A549 (cell line): ENCODE results near the gene PLD6. TPM values are rescaled to one million over a fixed set of nuclear protein-coding genes. Genes with fewer than 3 reads are reported as not detected.
A peak's percentile ranks its signal among the peaks of the same experiment; 100 is the strongest.

Source experiments
- ATAC-seq, 2 experiments: fragments of 200-7000 bp in 1 of 2; fragments of >200 bp in 1 of 2; cut with Nextera tagmentation in 1 of 2; cut with Tn5 transposase in 1 of 2; 3 replicates each; pipeline versions ENCODE4 v1.8.0 to v1.9.1; 2018 to 2020; ENCODE audit warnings: mild to moderate bottlenecking in 1 of 2, moderate library complexity in 1 of 2
- CTCF ChIA-PET: fragments of 300-600 bp; sonication (Branson Sonifier 250); formaldehyde crosslinking; extraction: SDS; loops from one replicate; lab custom pipeline; 2021; ENCODE audit warnings: antibody characterized with exemption, inconsistent platforms; lab: Yijun Ruan, JAX
- POLR2A ChIA-PET: fragments of 350-600 bp; formaldehyde crosslinking; extraction: SDS; loops from one replicate; lab custom pipeline; 2021; ENCODE audit warnings: antibody characterized with exemption, inconsistent platforms; lab: Yijun Ruan, JAX
- DNase-seq, 2 experiments: peaks; one replicate each; pipeline versions ENCODE4 v3.0.0 to v3.0.0-alpha.2; 2011 to 2016; ENCODE audit warnings: low read depth in 1 of 2, low spot score in 1 of 2
- FAIRE-seq: peaks from 2 replicates; lab custom pipeline; 2011; peaks lifted over from hg19 to GRCh38; lab: Jason Lieb, UNC
- H3K27ac ChIP-seq, 2 experiments: fragments of >200 bp; sonication (Bioruptor Twin); formaldehyde crosslinking; 3 replicates each; pipeline ENCODE4 v1.5.1; 2016 to 2017
- H3K4me1 ChIP-seq: fragments of >200 bp; sonication (Bioruptor Twin); formaldehyde crosslinking; 3 replicates; pipeline ENCODE4 v1.6.1; 2016
- H3K4me2 ChIP-seq: fragments of >200 bp; sonication (Bioruptor Twin); formaldehyde crosslinking; 3 replicates; pipeline ENCODE4 v1.6.1; 2016
- H3K4me3 ChIP-seq: fragments of >200 bp; sonication (Bioruptor Twin); formaldehyde crosslinking; 3 replicates; pipeline ENCODE4 v1.5.1; 2016
- H3K9me3 ChIP-seq: fragments of >200 bp; sonication (Bioruptor Twin); formaldehyde crosslinking; 3 replicates; pipeline ENCODE4 v1.6.1; 2016
- CBX2 ChIP-seq: fragments of 200-600 bp; sonication (generic); IDR thresholded peaks from 2 replicates; pipeline ENCODE4 v1.6.1; 2016; ENCODE audit warnings: low read depth, mild to moderate bottlenecking, borderline replicate concordance
- EHF ChIP-seq: fragments of 250-450 bp; sonication (Bioruptor Pico); IDR thresholded peaks from 2 replicates; pipeline ENCODE4 v1.5.0; 2020; ENCODE audit warnings: mild to moderate bottlenecking
- EHMT2 ChIP-seq: fragments of 200-600 bp; sonication (generic); IDR thresholded peaks from 2 replicates; pipeline ENCODE4 v1.6.1; 2016; ENCODE audit warnings: antibody characterized with exemption, low read depth, mild to moderate bottlenecking, moderate library complexity
- EP300 ChIP-seq, 2 experiments: fragments of >200 bp; sonication (Bioruptor Twin); formaldehyde crosslinking; IDR thresholded peaks; 2 replicates in 1 of 2; 3 replicates in 1 of 2; pipeline ENCODE4 v1.6.1; 2016 to 2017
- FOSL2 ChIP-seq, 2 experiments: fragments of 450-650 bp in 1 of 2; fragments of >200 bp in 1 of 2; sonication (Bioruptor Twin) in 1 of 2; formaldehyde crosslinking; IDR thresholded peaks; 2 replicates each; pipeline versions ENCODE4 v1.5.0 to v1.6.1; 2016 to 2020; ENCODE audit warnings: mild to moderate bottlenecking in 1 of 2, moderate library complexity in 1 of 2
- FOXS1 ChIP-seq: fragments of 250-450 bp; sonication (Bioruptor Pico); IDR thresholded peaks from 2 replicates; pipeline ENCODE4 v1.5.0; 2020; ENCODE audit warnings: mild to moderate bottlenecking, moderate library complexity
- GATA3 ChIP-seq: IDR thresholded peaks from 2 replicates; pipeline ENCODE4 v1.6.1; 2012; ENCODE audit warnings: borderline replicate concordance
- HOXB13 ChIP-seq: fragments of 250-450 bp; sonication (Bioruptor Pico); IDR thresholded peaks from 2 replicates; pipeline ENCODE4 v1.5.0; 2020; ENCODE audit warnings: low read depth, mild to moderate bottlenecking, moderate library complexity
- HOXB5 ChIP-seq: fragments of 250-450 bp; sonication (Bioruptor Pico); IDR thresholded peaks from 2 replicates; pipeline ENCODE4 v1.5.0; 2020; ENCODE audit warnings: mild to moderate bottlenecking, moderate library complexity
- JUN ChIP-seq, 2 experiments: fragments of >200 bp; sonication (Bioruptor Twin); formaldehyde crosslinking; IDR thresholded peaks; 2 replicates in 1 of 2; 3 replicates in 1 of 2; pipeline ENCODE4 v1.6.1; 2016 to 2017
- JUNB ChIP-seq: fragments of >200 bp; sonication (Bioruptor Twin); formaldehyde crosslinking; IDR thresholded peaks from 2 replicates; pipeline ENCODE4 v1.6.1; 2016
- MAFK ChIP-seq: fragments of 450-650 bp; IDR thresholded peaks from 2 replicates; pipeline ENCODE4 v1.6.1; 2014; ENCODE audit not compliant: partially characterized antibody
- MYC ChIP-seq: IDR thresholded peaks from 2 replicates; pipeline ENCODE4 v1.6.1; 2012; ENCODE audit warnings: mild to moderate bottlenecking, inconsistent platforms, low read length, improper control_type of control experiment, borderline replicate concordance
- NFE2L2 ChIP-seq: fragments of 150-350 bp; conservative IDR thresholded peaks from 2 replicates; pipeline ENCODE4 v1.6.1; 2014; ENCODE audit warnings: low read length
- RAD21 ChIP-seq, 2 experiments: fragments of >200 bp in 1 of 2; sonication (Bioruptor Twin) in 1 of 2; formaldehyde crosslinking in 1 of 2; IDR thresholded peaks in 1 of 2; conservative IDR thresholded peaks in 1 of 2; 2 replicates in 1 of 2; 3 replicates in 1 of 2; pipeline ENCODE4 v1.6.1; 2012 to 2018; ENCODE audit warnings: inconsistent platforms in 1 of 2
- RARB ChIP-seq: fragments of 250-450 bp; sonication (Bioruptor Pico); IDR thresholded peaks from 2 replicates; pipeline ENCODE4 v1.8.0; 2021; ENCODE audit warnings: mild to moderate bottlenecking, moderate library complexity
- SMC3 ChIP-seq: fragments of >200 bp; sonication (Bioruptor Twin); formaldehyde crosslinking; IDR thresholded peaks from 3 replicates; pipeline ENCODE4 v1.6.1; 2018; ENCODE audit warnings: inconsistent platforms
- TP53 ChIP-seq: fragments of 250-450 bp; sonication (Bioruptor Pico); IDR thresholded peaks from 2 replicates; pipeline ENCODE4 v1.5.0; 2021; ENCODE audit warnings: mild to moderate bottlenecking, moderate library complexity
- WGBS: methylation state at CpG from one replicate; pipeline ENCODE4 v1.1.6; 2017; ENCODE audit errors: missing lambda C conversion rate; 5-methylcytosine and 5-hydroxymethylcytosine counted together
- polyA plus RNA-seq, 4 experiments: library from polyadenylated mRNA; depleted of rRNA in 3 of 4; stranded (reverse); fragments of >200 nt; fragmentation: RNase III in 1 of 4; extraction: RNeasy Plus Mini Kit Qiagen cat#74134 plus additional on column Dnase treatment in 1 of 4; gene quantifications; 2 replicates in 3 of 4; 3 replicates in 1 of 4; pipeline ENCODE4 v1.2.3, GENCODE V29; 2011 to 2017
- TF ChIP-seq, protein P1 (sequence below): fragments of 250-450 bp; sonication (Bioruptor Pico); IDR thresholded peaks from 2 replicates; pipeline ENCODE4 v1.5.0; 2020; ENCODE audit warnings: low read depth, mild to moderate bottlenecking, moderate library complexity
- TF ChIP-seq, protein P2 (sequence below): fragments of >200 bp; sonication (Bioruptor Twin); formaldehyde crosslinking; IDR thresholded peaks from 3 replicates; pipeline ENCODE4 v1.6.1; 2016

The PLD6 gene
- polyA plus RNA-seq, 2 of the 4 experiments (the other 2 are of a cell fraction) = 5.6 to 5.7 TPM

DNA sequence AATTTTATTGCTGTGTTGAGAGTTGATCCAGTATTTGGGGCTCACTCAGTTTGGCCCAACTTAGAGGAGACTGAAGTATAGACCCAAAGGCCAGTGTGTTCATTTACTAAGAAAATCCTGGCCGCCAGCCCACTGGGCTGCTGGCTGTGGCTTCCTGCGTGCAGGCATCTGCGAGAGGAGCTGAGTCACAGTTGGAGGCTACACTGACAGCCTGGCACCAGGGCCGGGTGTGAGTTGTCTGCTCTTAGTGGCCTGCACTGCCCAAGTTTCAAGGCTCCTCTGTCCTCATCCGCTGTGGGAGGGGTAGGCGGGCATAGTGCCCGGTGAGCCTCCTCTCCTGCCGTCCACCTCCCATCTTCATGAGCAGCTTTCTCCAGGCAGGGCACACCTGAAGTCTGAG lies 54.2 kb downstream of the PLD6 start:
- 9% methylated on average over 7 of the region's 8 CpGs for WGBS
- no peaks in the 10 kb centered on the region for H3K9me3 ChIP-seq
- DNase-seq = peak; percentile 81 to 85
- H3K27ac ChIP-seq = peak overlapping the region; percentile 72 to 88
- TF ChIP-seq, protein P1, sequence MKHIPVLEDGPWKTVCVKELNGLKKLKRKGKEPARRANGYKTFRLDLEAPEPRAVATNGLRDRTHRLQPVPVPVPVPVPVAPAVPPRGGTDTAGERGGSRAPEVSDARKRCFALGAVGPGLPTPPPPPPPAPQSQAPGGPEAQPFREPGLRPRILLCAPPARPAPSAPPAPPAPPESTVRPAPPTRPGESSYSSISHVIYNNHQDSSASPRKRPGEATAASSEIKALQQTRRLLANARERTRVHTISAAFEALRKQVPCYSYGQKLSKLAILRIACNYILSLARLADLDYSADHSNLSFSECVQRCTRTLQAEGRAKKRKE (CRISPR knock-in tag) = peak; percentile 81; the same call in 1 of the 2 replicates
- TF ChIP-seq RAD21 (conservative IDR thresholded peaks at IDR 0.05 in 1 of 2, IDR thresholded peaks at IDR 0.05 in 1 of 2) (peak in 1 of 2 experiments; percentile 21; a peak in 1 of 5 replicates), CBX2 (no peak), FOSL2 (IDR thresholded peaks at IDR 0.05) (no peak), FOSL2 (CRISPR knock-in tag; IDR thresholded peaks at IDR 0.05) (peak; percentile 64), SMC3 (peak; percentile 37; the same call in 1 of the 3 replicates), TP53 (CRISPR knock-in tag) (0 out of 2 replicates have a peak, but pooled peaks have one; percentile 8), JUNB (peak; percentile 44), MAFK (peak; percentile 57), FOXS1 (CRISPR knock-in tag) (no peak), RARB (no peak), NFE2L2 (0 out of 2 replicates have a peak, but pooled peaks have one; percentile 5), JUN (IDR thresholded peaks at IDR 0.05) (peak in 1 of 2 experiments; percentile 59; a peak in 2 of 5 replicates)
- TF ChIP-seq, protein P2, sequence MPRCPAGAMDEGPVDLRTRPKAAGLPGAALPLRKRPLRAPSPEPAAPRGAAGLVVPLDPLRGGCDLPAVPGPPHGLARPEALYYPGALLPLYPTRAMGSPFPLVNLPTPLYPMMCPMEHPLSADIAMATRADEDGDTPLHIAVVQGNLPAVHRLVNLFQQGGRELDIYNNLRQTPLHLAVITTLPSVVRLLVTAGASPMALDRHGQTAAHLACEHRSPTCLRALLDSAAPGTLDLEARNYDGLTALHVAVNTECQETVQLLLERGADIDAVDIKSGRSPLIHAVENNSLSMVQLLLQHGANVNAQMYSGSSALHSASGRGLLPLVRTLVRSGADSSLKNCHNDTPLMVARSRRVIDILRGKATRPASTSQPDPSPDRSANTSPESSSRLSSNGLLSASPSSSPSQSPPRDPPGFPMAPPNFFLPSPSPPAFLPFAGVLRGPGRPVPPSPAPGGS = 0 out of 3 replicates have a peak, but pooled peaks have one; percentile 3
- ATAC-seq = peak; percentile 89 to 91
- ChIA-PET POLR2A (no interaction called here), CTCF (interaction anchor here (0.9 to 10.9 kb wide), 8 partner anchors 8 to 151 kb away, joined by 3 to 112 read pairs (median 4); no protein-coding TSS in a partner anchor)
- FAIRE-seq = peak; percentile 86
- H3K4me1 ChIP-seq = peaks cover 71% of the 10 kb centered on the region
- H3K4me3 ChIP-seq = peak overlapping the region; percentile 16; the same call in 1 of the 3 replicates
- peak overlapping the region; percentile 76 for H3K4me2 ChIP-seq

DNA sequence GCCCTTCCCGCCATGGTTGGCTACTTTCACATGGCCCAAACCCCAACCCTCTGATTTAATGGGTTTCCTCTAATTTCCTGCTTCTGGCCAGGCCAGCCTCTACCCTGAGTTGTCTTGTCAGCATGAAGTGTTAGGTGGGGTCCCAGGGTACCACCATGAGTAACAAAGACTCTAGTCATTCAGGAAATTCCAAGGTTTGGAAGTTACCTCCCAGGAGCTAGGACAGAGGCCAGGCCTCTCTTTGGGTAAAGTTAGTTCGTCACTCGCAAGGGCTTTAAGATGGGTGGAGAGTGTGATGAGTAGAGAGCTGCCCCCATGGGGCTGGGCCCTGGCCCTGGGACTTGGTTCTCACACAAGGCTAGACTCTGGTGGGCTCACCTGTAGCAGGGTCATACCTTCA lies 54.6 kb downstream of the PLD6 start:
- DNase-seq = peak; percentile 51 to 62
- peak overlapping the region; percentile 72 to 88 for H3K27ac ChIP-seq
- peaks cover 71% of the 10 kb centered on the region for H3K4me1 ChIP-seq
- no peak for FAIRE-seq
- TF ChIP-seq MAFK = peak; percentile 52
- no peak for TF ChIP-seq FOXS1 (CRISPR knock-in tag)
- TF ChIP-seq GATA3 = no peak
- TF ChIP-seq EHF (CRISPR knock-in tag) = 0 out of 2 replicates have a peak, but pooled peaks have one; percentile 31
- TF ChIP-seq EP300 (IDR thresholded peaks at IDR 0.05) = peak in 1 of 2 experiments; percentile 53; a peak in 1 of 5 replicates
- TF ChIP-seq EHMT2 = no peak
- TF ChIP-seq, protein P2 = 0 out of 3 replicates have a peak, but pooled peaks have one; percentile 16
- TF ChIP-seq HOXB13 (CRISPR knock-in tag) = peak; percentile 69; the same call in 1 of the 2 replicates
- 0 out of 2 replicates have a peak, but pooled peaks have one; percentile 45 for TF ChIP-seq HOXB5 (CRISPR knock-in tag)
- no peak for TF ChIP-seq MYC
- peak overlapping the region; percentile 16; the same call in 1 of the 3 replicates for H3K4me3 ChIP-seq
- ChIA-PET CTCF (interaction anchor here (0.9 to 10.9 kb wide), 6 partner anchors 8 to 150 kb away, joined by 3 to 112 read pairs (median 4); no protein-coding TSS in a partner anchor), POLR2A (no interaction called here)
- H3K4me2 ChIP-seq = peak overlapping the region; percentile 76
- 39% methylated on average over 3 of the region's 3 CpGs for WGBS
- peak; percentile 54 to 68 for ATAC-seq
- no peaks in the 10 kb centered on the region for H3K9me3 ChIP-seq
